ENCODE measurements around the gene CCDC74A. TPM values are rescaled to one million over a fixed set of nuclear protein-coding genes. Genes with fewer than 3 reads are reported as not detected.

The CCDC74A gene
- total RNA-seq, 1 experiment from 2014 or later, result 6.5 TPM

DNA sequence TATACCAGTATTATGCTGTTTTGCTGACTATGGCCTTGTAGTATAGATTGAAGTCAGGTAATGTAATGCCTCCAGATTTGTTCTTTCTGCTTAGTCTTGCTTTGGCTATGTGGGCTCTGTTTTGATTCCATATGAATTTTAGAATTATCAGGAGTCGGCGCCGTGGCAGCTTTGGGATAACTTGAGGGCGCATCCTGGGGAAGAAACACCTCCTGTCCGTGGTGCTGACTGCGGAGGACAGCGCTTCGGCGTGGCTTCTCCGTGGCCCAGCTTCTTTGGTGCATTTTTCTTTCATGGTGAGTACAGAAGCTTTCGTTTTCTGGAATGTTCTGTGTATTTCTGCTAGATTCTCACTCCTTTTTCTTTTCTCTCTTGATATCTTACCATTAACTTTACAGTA, 25.2 kb downstream of the CCDC74A start:
- no peak overlapping the region for H2AFZ ChIP-seq (ENCODE audit: low read length)
- H4K20me1 ChIP-seq (ENCODE audit: low read length), result no peaks in the 10 kb centered on the region
- no peak overlapping the region for H3K9ac ChIP-seq (ENCODE audit: low read length)
- peaks cover 65% of the 10 kb centered on the region for H3K27me3 ChIP-seq (ENCODE audit: low read length)
- H3F3A ChIP-seq (ENCODE audit: low read length, unreplicated experiment), result no peaks in the 10 kb centered on the region
- CTCF ChIA-PET, result no interaction called here
- DNase-seq, result no peak
- TF ChIP-seq, protein P1, sequence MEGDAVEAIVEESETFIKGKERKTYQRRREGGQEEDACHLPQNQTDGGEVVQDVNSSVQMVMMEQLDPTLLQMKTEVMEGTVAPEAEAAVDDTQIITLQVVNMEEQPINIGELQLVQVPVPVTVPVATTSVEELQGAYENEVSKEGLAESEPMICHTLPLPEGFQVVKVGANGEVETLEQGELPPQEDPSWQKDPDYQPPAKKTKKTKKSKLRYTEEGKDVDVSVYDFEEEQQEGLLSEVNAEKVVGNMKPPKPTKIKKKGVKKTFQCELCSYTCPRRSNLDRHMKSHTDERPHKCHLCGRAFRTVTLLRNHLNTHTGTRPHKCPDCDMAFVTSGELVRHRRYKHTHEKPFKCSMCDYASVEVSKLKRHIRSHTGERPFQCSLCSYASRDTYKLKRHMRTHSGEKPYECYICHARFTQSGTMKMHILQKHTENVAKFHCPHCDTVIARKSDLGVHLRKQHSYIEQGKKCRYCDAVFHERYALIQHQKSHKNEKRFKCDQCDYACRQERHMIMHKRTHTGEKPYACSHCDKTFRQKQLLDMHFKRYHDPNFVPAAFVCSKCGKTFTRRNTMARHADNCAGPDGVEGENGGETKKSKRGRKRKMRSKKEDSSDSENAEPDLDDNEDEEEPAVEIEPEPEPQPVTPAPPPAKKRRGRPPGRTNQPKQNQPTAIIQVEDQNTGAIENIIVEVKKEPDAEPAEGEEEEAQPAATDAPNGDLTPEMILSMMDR (conservative IDR thresholded peaks at IDR 0.05; ENCODE audit: low read depth, low read length), result no peak
- TF ChIP-seq EZH2 (IDR thresholded peaks at IDR 0.05; ENCODE audit: low read length, unreplicated experiment) (no peak), EZH2phosphoT487 (IDR thresholded peaks at IDR 0.05; ENCODE audit: borderline replicate concordance, low read length) (no peak)
- intact Hi-C loops (cut with micrococcal nuclease), result no loop called here
- no peaks in the 10 kb centered on the region for H3K9me2 ChIP-seq (replicated peaks; ENCODE audit: low read length)
- no peak overlapping the region for H3K4me2 ChIP-seq (ENCODE audit: low read length)
- ATAC-seq, result no peak
- H3K9me3 ChIP-seq (ENCODE audit: low read length), result no peaks in the 10 kb centered on the region
- H3K4me3 ChIP-seq (ENCODE audit: low read length), result no peak overlapping the region
- no peak overlapping the region for H3K27ac ChIP-seq (ENCODE audit: low read length)
- POLR2A ChIA-PET (ENCODE audit: unreplicated experiment), result no interaction called here
- H3K36me3 ChIP-seq (ENCODE audit: low read depth, low read length), result no peaks in the 10 kb centered on the region
- H3K79me2 ChIP-seq (ENCODE audit: low read length), result no peaks in the 10 kb centered on the region
- no TSS peak for BruUV-seq (replicated peaks)
- no peaks in the 10 kb centered on the region for H3K4me1 ChIP-seq (ENCODE audit: insufficient read depth, low read length)

DNA sequence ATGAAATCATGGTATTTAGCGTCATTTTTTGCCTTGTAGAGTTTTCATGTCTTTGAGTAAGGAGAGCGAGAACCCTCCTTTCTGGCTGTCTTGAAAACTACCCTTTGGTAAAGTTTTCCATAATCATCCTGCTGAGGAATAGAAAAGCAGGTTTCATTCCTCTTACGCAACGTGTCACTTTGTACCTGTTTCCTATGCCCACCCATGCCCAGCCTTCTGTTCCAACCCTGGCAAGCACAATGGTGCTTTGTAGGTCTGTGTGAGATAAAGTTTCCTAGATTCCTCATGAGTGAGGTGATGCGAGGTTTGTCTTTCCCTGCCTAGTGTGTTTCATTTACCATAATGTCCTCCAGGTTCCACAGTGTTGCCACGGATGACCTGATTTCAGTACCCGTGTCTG, 29.3 kb downstream of the CCDC74A start:
- no peak for ATAC-seq

DNA sequence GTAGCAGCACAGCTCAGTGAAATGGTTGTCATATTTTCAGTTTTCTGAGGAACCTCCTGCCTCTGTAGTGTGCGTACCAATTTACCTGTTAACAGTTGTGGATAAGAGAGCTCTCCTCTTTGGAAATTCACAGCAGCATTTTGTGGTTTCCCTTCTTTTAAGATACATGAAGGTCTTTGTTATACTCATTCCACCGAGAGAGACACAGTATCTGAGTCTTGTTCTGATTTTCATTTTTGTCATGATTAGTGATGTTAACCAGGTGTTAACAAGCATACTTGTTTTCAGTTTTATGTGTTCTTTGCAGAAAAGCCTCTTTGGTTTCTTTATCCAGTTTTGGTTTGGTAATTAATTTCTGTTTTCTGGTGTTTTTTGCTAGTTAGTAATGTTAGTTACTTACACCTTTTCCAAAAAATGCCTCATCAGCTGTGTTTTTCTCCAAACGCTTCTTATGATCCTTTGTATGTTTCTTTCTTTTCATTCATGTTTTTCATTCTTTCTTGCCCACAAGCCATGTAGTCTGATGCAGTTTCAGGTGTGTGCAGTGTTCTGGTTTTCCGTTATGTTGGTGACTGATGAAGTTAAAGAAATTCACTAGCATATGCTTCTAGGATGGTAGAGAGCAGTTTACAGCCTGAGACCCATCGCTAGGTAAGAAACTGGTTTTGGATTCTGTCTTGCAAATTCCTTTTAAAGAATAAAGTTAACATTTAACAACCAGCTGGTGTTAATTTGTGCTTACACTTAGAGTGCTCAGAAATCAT, 30.1 kb downstream of the CCDC74A start:
- intact Hi-C loops (cut with micrococcal nuclease), result no loop called here
- H4K20me1 ChIP-seq (ENCODE audit: low read length), result no peaks in the 10 kb centered on the region
- no peaks in the 10 kb centered on the region for H3K79me2 ChIP-seq (ENCODE audit: low read length)
- ATAC-seq (no peak), DNase-seq (no peak)
- no peaks in the 10 kb centered on the region for H3F3A ChIP-seq (ENCODE audit: low read length, unreplicated experiment)
- ChIA-PET POLR2A (ENCODE audit: unreplicated experiment) (no interaction called here), CTCF (no interaction called here)
- no peaks in the 10 kb centered on the region for H3K4me1 ChIP-seq (ENCODE audit: insufficient read depth, low read length)
- H3K9me3 ChIP-seq (ENCODE audit: low read length), result no peaks in the 10 kb centered on the region
- TF ChIP-seq EZH2 (IDR thresholded peaks at IDR 0.05; ENCODE audit: low read length, unreplicated experiment) (no peak), EZH2phosphoT487 (IDR thresholded peaks at IDR 0.05; ENCODE audit: borderline replicate concordance, low read length) (no peak)
- TF ChIP-seq, protein P1 (conservative IDR thresholded peaks at IDR 0.05; ENCODE audit: low read depth, low read length), result no peak
- peaks cover 81% of the 10 kb centered on the region for H3K27me3 ChIP-seq (ENCODE audit: low read length)
- BruUV-seq (replicated peaks), result no TSS peak
- H3K4me2 ChIP-seq (ENCODE audit: low read length), result no peak overlapping the region
- H3K4me3 ChIP-seq (ENCODE audit: low read length), result no peak overlapping the region
- H3K36me3 ChIP-seq (ENCODE audit: low read depth, low read length), result no peaks in the 10 kb centered on the region
- H2AFZ ChIP-seq (ENCODE audit: low read length), result no peak overlapping the region
- no peak overlapping the region for H3K9ac ChIP-seq (ENCODE audit: low read length)
- no peaks in the 10 kb centered on the region for H3K9me2 ChIP-seq (replicated peaks; ENCODE audit: low read length)
- no peak overlapping the region for H3K27ac ChIP-seq (ENCODE audit: low read length)

More for the DNA sequence above, 29.3 kb downstream of the CCDC74A start:
- ChIA-PET POLR2A (ENCODE audit: unreplicated experiment) (no interaction called here), CTCF (no interaction called here)
- no peak overlapping the region for H2AFZ ChIP-seq (ENCODE audit: low read length)
- H3K4me1 ChIP-seq (ENCODE audit: insufficient read depth, low read length), result no peaks in the 10 kb centered on the region
- no peaks in the 10 kb centered on the region for H4K20me1 ChIP-seq (ENCODE audit: low read length)
- no TSS peak for BruUV-seq (replicated peaks)
- no peak for DNase-seq
- no peaks in the 10 kb centered on the region for H3K36me3 ChIP-seq (ENCODE audit: low read depth, low read length)
- H3K9ac ChIP-seq (ENCODE audit: low read length), result no peak overlapping the region
- H3K9me2 ChIP-seq (replicated peaks; ENCODE audit: low read length), result no peaks in the 10 kb centered on the region
- no peak overlapping the region for H3K4me3 ChIP-seq (ENCODE audit: low read length)
- H3K27ac ChIP-seq (ENCODE audit: low read length), result no peak overlapping the region
- H3K9me3 ChIP-seq (ENCODE audit: low read length), result no peaks in the 10 kb centered on the region
- peaks cover 74% of the 10 kb centered on the region for H3K27me3 ChIP-seq (ENCODE audit: low read length)
- intact Hi-C loops (cut with micrococcal nuclease), result no loop called here
- TF ChIP-seq EZH2phosphoT487 (IDR thresholded peaks at IDR 0.05; ENCODE audit: borderline replicate concordance, low read length) (no peak), EZH2 (IDR thresholded peaks at IDR 0.05; ENCODE audit: low read length, unreplicated experiment) (no peak)
- TF ChIP-seq, protein P1 (conservative IDR thresholded peaks at IDR 0.05; ENCODE audit: low read depth, low read length), result no peak
- H3F3A ChIP-seq (ENCODE audit: low read length, unreplicated experiment), result no peaks in the 10 kb centered on the region
- no peaks in the 10 kb centered on the region for H3K79me2 ChIP-seq (ENCODE audit: low read length)
- no peak overlapping the region for H3K4me2 ChIP-seq (ENCODE audit: low read length)

All from PC-3 (cell line).